CD4-positive, alpha-beta T cell treated with Interleukin-21 for 1 hour (primary cell): ENCODE results near the gene ARL4C.
"Not testable (repeated sequence)": the region's sequence is repeated elsewhere in the genome, so short reads cannot be mapped to it uniquely, and the experiment has no call there.

ENCODE experiments used
- DNase-seq: peaks from one replicate; pipeline ENCODE4 v3.0.0-alpha.2; 2020

Gene ARL4C

GRCh38 chr2:234472155-234472554 is 24.7 kb downstream of the ARL4C start:
- DNase-seq: no peak

- DNase-seq: no peak
Observed at GRCh38 chr2:234469972-234470371, 26.9 kb downstream of the ARL4C start.

GRCh38 chr2:234469251-234469845 is 27.5 kb downstream of the ARL4C start:
- DNase-seq: no peak

GRCh38 chr2:234468503-234468902 is 28.4 kb downstream of the ARL4C start:
- DNase-seq: no peak

- DNase-seq: no peak
Observed at GRCh38 chr2:234467289-234467688, 29.6 kb downstream of the ARL4C start.

- no peak for DNase-seq
Observed at GRCh38 chr2:234464291-234464645, 32.6 kb downstream of the ARL4C start.

GRCh38 chr2:234463626-234464290 is 33.1 kb downstream of the ARL4C start:
- peak; percentile 81 for DNase-seq

- no peak for DNase-seq
Observed at GRCh38 chr2:234462218-234462992, 34.5 kb downstream of the ARL4C start.

GRCh38 chr2:234459401-234460009 is 37.4 kb downstream of the ARL4C start:
- peak; percentile 38 for DNase-seq

GRCh38 chr2:234458466-234458865 is 38.4 kb downstream of the ARL4C start:
- no peak for DNase-seq

- no peak for DNase-seq
Observed at GRCh38 chr2:234457421-234457820, 39.5 kb downstream of the ARL4C start.

- not testable (repeated sequence) for DNase-seq
Observed at GRCh38 chr2:234455246-234455645, 41.6 kb downstream of the ARL4C start.

GRCh38 chr2:234454433-234454832 is 42.4 kb downstream of the ARL4C start:
- DNase-seq: peak; percentile 66

- no peak for DNase-seq
Observed at GRCh38 chr2:234453216-234453615, 43.7 kb downstream of the ARL4C start.

- no peak for DNase-seq
Observed at GRCh38 chr2:234451852-234452625, 44.8 kb downstream of the ARL4C start.

GRCh38 chr2:234451242-234451641 is 45.6 kb downstream of the ARL4C start:
- no peak for DNase-seq

GRCh38 chr2:234450431-234451124 is 46.3 kb downstream of the ARL4C start:
- DNase-seq: no peak

- DNase-seq: no peak
Observed at GRCh38 chr2:234448506-234449184, 48.2 kb downstream of the ARL4C start.

GRCh38 chr2:234447963-234448362 is 48.9 kb downstream of the ARL4C start:
- DNase-seq: no peak

- DNase-seq: no peak
Observed at GRCh38 chr2:234447189-234447588, 49.7 kb downstream of the ARL4C start.

GRCh38 chr2:234446404-234447076 is 50.3 kb downstream of the ARL4C start:
- DNase-seq: peak; percentile 89
